ENCODE data around the gene ZNF688.
"Not testable (repeated sequence)": the region's sequence is repeated elsewhere in the genome, so short reads cannot be mapped to it uniquely, and the experiment has no call there.

The ZNF688 gene

GRCh38 chr16:30557707-30557956, 13.9 kb downstream of the ZNF688 start:
- DNase-seq (ENCODE audit: low read depth in 2 of 2): no peak

DNA sequence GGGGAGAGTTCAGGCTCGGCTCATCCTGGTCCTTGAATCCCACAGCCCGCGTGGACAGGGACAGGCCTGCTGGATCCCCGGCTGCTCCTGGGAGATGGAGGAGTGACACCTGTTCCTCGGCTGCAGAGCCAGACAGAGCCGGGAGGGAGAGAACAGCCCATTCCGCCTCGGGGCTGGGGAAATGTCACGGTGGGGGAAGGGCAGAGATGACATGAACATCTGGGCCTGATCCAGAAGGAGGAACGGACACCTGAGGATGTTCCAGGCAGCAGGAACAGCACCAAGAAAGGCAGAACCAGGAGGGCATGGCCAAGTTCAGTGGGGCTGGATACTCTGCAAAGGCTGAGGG, 15.4 kb downstream of the ZNF688 start:
- DNase-seq (ENCODE audit: low read depth in 2 of 2): no peak

DNA sequence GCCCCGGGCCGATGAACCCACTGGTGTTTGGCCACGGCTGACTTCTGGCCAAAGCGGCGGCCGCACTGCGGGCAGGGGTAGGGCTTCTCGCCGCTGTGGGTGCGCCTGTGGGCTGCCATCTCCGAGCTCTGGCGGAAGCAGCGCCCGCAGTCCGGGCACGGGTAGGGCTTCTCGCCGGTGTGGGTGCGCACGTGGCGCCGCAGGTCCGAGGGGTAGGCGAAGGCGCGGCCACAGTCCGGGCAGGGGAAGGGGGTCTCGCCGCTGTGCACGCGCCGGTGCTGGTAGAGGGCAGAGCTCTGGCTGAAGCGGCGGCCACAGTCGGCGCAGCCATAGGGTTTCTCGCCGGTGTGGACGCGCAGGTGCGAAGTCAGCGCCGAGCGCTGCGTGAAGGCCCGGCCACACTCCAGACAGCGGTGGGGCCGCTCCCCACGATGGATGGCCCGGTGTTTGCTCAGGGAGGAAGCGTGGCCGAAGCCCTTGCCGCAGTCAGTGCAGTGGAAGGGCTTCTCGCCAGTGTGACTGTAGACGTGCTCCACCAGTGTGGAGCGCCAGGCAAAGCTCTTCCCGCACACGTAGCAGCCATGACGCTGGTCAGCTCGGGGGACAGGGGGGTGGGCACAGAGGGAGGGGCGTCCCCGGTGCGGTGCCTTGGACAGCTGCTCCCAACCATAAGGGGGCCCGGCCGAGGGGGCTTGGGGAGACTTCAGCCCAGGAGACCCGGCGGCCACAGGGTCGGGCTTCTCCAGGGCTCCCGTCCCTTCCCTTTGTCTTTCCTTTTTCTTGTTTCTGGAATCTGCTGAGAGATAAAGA, 16.0 kb downstream of the ZNF688 start:
- DNase-seq (ENCODE audit: low read depth in 2 of 2): no peak

- no peak for DNase-seq (ENCODE audit: low read depth in 2 of 2)
Observed at GRCh38 chr16:30554557-30555314, 16.8 kb downstream of the ZNF688 start.

- no peak for DNase-seq (ENCODE audit: low read depth in 2 of 2)
Observed at GRCh38 chr16:30553393-30553899, 18.1 kb downstream of the ZNF688 start.

DNA sequence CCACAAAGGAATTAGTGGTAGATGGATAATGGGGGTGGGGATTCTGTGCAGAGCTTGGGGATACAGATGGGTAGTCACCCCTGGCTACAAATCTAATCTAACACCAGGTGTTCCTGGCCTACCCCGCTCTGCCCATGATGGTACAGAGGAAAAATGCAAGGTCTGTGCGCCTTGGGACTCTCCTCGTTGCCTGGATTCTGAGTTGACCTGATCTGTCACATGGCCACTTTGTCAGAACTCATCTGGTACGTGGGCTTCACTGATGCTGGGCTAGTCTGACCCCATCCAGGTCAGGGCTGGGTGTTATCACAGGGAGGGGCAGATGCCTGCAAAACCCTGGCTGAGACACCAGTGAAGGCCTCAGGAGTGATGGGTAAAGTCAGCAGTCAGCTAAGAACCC, 18.6 kb downstream of the ZNF688 start:
- DNase-seq (ENCODE audit: low read depth in 2 of 2): no peak

DNA sequence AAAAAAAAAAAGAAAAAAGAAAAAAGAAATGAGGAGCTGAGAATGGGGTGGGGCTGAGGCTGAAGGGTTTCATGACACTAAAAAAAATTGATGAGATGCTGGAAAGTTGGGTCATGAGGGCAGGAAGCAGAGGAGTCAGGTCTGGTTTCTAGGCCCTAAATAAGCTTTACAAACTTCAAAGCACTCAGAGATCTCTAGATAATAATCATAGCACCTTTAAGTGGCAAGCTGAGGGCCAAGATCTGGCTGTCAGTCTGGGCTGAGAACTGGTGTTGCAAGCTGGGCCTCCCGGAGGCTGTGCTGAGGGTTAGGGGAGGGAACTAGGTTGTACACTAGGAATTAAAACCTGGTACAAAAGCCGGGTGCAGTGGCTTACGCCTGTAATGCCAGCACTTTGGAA, 19.7 kb downstream of the ZNF688 start:
- peak in 1 of 2 donors; percentile 33 for DNase-seq (ENCODE audit: low read depth in 2 of 2)

- DNase-seq (ENCODE audit: low read depth in 2 of 2): no peak
Observed at GRCh38 chr16:30548416-30549253, 22.9 kb downstream of the ZNF688 start.

- no peak for DNase-seq (ENCODE audit: low read depth in 2 of 2)
Observed at GRCh38 chr16:30546115-30546514, 25.4 kb downstream of the ZNF688 start.

DNA sequence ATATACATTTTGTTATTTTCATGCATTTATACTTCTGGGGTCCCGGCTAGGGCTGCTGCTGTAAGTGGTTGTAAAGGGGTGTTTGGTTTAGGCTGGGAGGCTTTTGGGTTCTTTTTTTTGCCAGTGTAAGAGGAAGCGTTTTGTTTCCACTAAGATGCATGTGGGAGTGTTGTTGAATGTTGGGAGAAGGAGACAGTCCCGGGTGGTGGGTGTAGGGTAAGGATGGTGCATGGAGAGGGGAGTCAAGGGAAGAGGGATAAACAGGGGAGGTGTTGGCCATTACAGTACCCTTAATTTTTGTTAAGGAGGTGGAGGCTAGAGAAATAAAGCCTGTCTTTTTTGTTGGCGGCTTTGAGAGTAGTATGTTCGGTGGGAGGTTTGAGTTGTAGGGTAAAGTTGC, 28.4 kb downstream of the ZNF688 start:
- no peak for DNase-seq (ENCODE audit: low read depth in 2 of 2)

- no peak for DNase-seq (ENCODE audit: low read depth in 2 of 2)
Observed at GRCh38 chr16:30541502-30542329, 29.8 kb downstream of the ZNF688 start.

GRCh38 chr16:30540916-30541464, 30.5 kb downstream of the ZNF688 start:
- not testable (repeated sequence) for DNase-seq (ENCODE audit: low read depth in 2 of 2)

DNA sequence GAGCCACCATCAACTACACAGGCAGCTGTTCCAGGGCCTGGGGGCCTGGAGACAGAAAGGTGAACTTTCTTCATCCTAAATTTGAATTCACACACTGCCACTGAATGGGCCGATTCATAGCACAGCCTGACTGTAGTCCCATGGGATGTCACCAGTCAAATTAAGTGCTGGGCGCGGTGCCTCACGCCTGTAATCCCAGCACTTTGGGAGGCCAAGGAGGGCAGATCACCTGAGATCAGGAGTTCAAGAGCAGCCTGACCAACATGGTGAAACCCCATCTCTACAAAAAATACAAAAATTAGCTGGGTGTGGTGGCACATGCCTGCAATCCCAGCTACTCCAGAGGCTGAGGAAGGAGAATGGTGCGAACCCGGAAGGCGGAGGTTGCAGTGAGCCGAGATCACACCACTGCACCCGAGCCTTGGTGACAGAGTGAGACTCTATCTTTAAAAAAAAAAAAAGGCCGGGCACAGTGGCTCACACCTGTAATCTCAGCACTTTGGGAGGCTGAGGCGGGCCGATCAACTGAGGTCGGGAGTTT, 31.5 kb downstream of the ZNF688 start:
- not testable (repeated sequence) for DNase-seq (ENCODE audit: low read depth in 2 of 2)

DNA sequence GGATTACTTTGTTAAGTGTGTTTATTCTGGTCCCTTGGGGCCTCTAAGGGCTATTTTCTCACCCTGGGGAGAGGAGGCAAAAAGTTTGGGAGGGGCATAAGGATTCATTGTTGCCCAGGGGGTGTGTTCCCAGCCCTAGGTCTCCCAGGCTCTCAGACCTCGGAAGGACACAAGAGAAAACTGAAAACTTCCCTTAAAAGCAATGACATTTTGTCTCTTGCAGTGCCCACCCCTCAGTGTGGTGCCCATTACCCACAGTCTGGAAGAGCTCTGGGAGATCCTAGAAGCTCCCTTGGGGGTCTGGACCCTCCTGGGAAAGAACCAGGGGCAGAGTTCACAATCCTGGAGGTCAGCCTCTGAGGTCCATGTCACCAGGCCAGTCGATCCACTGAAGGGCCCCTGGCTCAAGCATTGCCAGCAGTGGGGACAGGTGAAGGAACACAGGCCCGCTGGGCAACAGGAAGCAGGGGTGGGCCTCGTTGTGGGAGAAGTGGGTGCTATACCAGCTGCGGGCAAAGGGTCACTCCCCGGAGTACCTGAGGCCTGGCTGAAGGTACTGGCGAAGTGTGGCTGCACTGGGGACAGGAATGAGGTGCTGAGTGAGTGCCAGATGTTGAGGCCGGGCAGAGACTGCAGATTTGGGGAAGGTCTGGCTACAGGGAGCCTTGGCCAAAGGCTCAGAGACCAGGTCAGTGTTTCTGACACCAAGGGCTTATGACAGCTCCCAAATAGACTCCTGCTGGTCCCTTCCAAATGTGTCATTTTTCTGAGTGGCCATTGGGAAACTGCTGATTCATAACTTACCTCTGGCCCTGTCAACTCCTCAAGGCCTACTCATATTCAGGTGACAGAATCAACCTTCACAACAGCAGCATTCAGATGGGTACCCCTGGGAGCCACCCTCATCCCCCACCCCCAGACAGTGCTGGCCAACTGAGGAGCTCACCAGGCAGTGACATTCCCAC, 32.2 kb downstream of the ZNF688 start:
- no peak for DNase-seq (ENCODE audit: low read depth in 2 of 2)

- DNase-seq (ENCODE audit: low read depth in 2 of 2): not testable (repeated sequence)
Observed at GRCh38 chr16:30536391-30537024, 35.0 kb downstream of the ZNF688 start.

GRCh38 chr16:30535777-30536190, 35.7 kb downstream of the ZNF688 start:
- DNase-seq (ENCODE audit: low read depth in 2 of 2): peak; percentile 49 to 55

DNA sequence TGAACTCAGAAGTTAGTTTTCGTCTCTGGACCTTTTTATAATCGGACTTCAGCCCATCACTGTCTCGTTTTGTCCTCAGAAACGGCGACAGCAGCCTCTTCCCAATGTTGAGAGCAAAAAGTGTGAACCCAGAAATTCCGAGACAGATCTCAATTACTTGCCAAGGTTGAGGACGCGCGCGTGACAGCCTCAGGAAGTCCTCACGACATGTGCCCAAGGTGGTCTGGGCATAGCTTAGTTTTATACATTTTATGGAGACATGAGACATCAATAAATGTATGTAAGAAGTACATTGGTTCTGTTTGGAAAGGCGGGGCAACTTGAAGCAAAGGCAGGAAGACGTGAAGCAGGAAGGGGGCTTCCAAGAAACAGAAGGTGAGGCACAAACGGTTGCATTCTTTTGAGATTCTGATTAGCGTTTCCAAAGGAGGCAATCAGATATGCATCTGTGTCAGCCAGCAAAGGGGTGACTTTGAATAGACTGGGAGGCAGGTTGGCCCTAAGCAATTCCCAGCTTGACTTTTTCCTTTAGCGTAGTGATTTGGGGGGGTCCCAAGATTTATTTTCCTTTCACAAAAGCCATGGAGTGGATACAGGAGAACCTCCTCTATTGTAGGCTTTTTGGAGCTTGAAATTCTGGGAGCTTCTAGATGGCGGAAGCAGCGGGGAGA, 36.3 kb downstream of the ZNF688 start:
- no peak for DNase-seq (ENCODE audit: low read depth in 2 of 2)

- peak; percentile 92 for DNase-seq (ENCODE audit: low read depth in 2 of 2)
Observed at GRCh38 chr16:30534368-30535105, 37.0 kb downstream of the ZNF688 start, which contains the start of gene ZNF747. ZNF747 (minus strand) TSS chr16:30534858; CDS start chr16:30534679, 179 bp downstream.
